H9 (cell line): ENCODE measurements around the gene ZNF175. TPM values are rescaled to one million over a fixed set of nuclear protein-coding genes. Genes with fewer than 3 reads are reported as not detected.

Source experiments
- DNase-seq: peaks from one replicate; pipeline ENCODE4 v3.0.0-alpha.2; 2017
- H2AFZ ChIP-seq: one replicate; pipeline ENCODE4 v1.6.1; 2013; ENCODE audit warnings: mild to moderate bottlenecking, low read length, control low read depth, moderate library complexity
- H2AK5ac ChIP-seq: 2 replicates; pipeline ENCODE4 v1.6.1; 2013; ENCODE audit warnings: low read length, control low read depth, mixed read lengths; ENCODE audit not compliant: insufficient read length
- H2BK120ac ChIP-seq: one replicate; pipeline ENCODE4 v1.6.1; 2013; ENCODE audit warnings: low read depth, mild to moderate bottlenecking, low read length, control low read depth, inconsistent platforms; ENCODE audit not compliant: poor library complexity, severe bottlenecking
- H2BK12ac ChIP-seq: 2 replicates; pipeline ENCODE4 v1.6.1; 2013; ENCODE audit warnings: low read length, control low read depth, mixed read lengths, low read depth; ENCODE audit not compliant: insufficient read length
- H2BK15ac ChIP-seq: 2 replicates; pipeline ENCODE4 v1.6.1; 2013; ENCODE audit warnings: low read depth, low read length, control low read depth
- H2BK20ac ChIP-seq: one replicate; pipeline ENCODE4 v1.6.1; 2013; ENCODE audit warnings: low read depth, mild to moderate bottlenecking, low read length, control low read depth, inconsistent platforms; ENCODE audit not compliant: poor library complexity, severe bottlenecking
- H2BK5ac ChIP-seq: 2 replicates; pipeline ENCODE4 v1.6.1; 2013; ENCODE audit warnings: low read length, control low read depth, mixed read lengths; ENCODE audit not compliant: insufficient read length
- H3K14ac ChIP-seq: 2 replicates; pipeline ENCODE4 v1.6.1; 2013; ENCODE audit warnings: low read length, control low read depth; ENCODE audit not compliant: insufficient read depth
- H3K18ac ChIP-seq: 2 replicates; pipeline ENCODE4 v1.6.1; 2013; ENCODE audit warnings: low read depth, mild to moderate bottlenecking, mixed read lengths, low read length, control low read depth; ENCODE audit not compliant: insufficient read length
- H3K23ac ChIP-seq: 2 replicates; pipeline ENCODE4 v1.6.1; 2013; ENCODE audit warnings: low read length, control low read depth, mixed read lengths, low read depth; ENCODE audit not compliant: insufficient read length
- H3K23me2 ChIP-seq: 2 replicates; pipeline ENCODE4 v1.6.1; 2013; ENCODE audit warnings: low read depth, mild to moderate bottlenecking, mixed read lengths, low read length, control low read depth; ENCODE audit not compliant: insufficient read length, poor library complexity, severe bottlenecking
- H3K27ac ChIP-seq: 2 replicates; pipeline ENCODE4 v1.5.1; 2013; ENCODE audit warnings: low read length, control low read depth, mixed read lengths, low read depth; ENCODE audit not compliant: insufficient read length
- H3K27me3 ChIP-seq: 2 replicates; pipeline ENCODE4 v1.6.1; 2013; ENCODE audit warnings: low read length, control low read depth, inconsistent platforms; ENCODE audit not compliant: insufficient read depth
- H3K4ac ChIP-seq: 2 replicates; pipeline ENCODE4 v1.6.1; 2013; ENCODE audit warnings: low read depth, mild to moderate bottlenecking, control low read depth, inconsistent platforms, low read length, moderate library complexity
- H3K4me1 ChIP-seq: 2 replicates; pipeline ENCODE4 v1.6.1; 2013; ENCODE audit warnings: low read length, control low read depth, inconsistent platforms; ENCODE audit not compliant: insufficient read depth
- H3K4me2 ChIP-seq: 2 replicates; pipeline ENCODE4 v1.6.1; 2013; ENCODE audit warnings: low read length, control low read depth, mixed read lengths; ENCODE audit not compliant: insufficient read length, insufficient read depth
- H3K56ac ChIP-seq: 2 replicates; pipeline ENCODE4 v1.6.1; 2013; ENCODE audit warnings: low read depth, mild to moderate bottlenecking, mixed read lengths, low read length, control low read depth; ENCODE audit not compliant: insufficient read length
- H3K79me1 ChIP-seq: 2 replicates; pipeline ENCODE4 v1.6.1; 2013; ENCODE audit warnings: low read depth, mild to moderate bottlenecking, moderate library complexity, low read length, control low read depth, inconsistent platforms; ENCODE audit not compliant: insufficient read depth, poor library complexity, severe bottlenecking
- H3K79me2 ChIP-seq: 2 replicates; pipeline ENCODE4 v1.6.1; 2013; ENCODE audit warnings: low read length, control low read depth, inconsistent platforms; ENCODE audit not compliant: insufficient read depth
- H3K9ac ChIP-seq: 2 replicates; pipeline ENCODE4 v1.6.1; 2013; ENCODE audit warnings: low read length, control low read depth, mixed read lengths; ENCODE audit not compliant: insufficient read length; ENCODE audit errors: extremely low read depth
- H3K9me3 ChIP-seq: one replicate; pipeline ENCODE4 v1.6.1; 2013; ENCODE audit warnings: low read depth, low read length, inconsistent platforms; ENCODE audit not compliant: control insufficient read depth
- H3T11ph ChIP-seq: one replicate; pipeline ENCODE4 v1.6.1; 2013; ENCODE audit warnings: mild to moderate bottlenecking, low read length, control low read depth, inconsistent platforms
- H4K20me1 ChIP-seq: one replicate; pipeline ENCODE4 v1.6.1; 2013; ENCODE audit not compliant: control insufficient read depth, insufficient read length, insufficient read depth
- H4K5ac ChIP-seq: 2 replicates; pipeline ENCODE4 v1.6.1; 2013; ENCODE audit warnings: low read depth, mild to moderate bottlenecking, mixed read lengths, low read length, control low read depth; ENCODE audit not compliant: insufficient read length
- H4K8ac ChIP-seq: replicated peaks from 2 replicates; pipeline ENCODE4 v1.6.1; 2013; ENCODE audit warnings: low read length, control low read depth, mixed read lengths, low read depth; ENCODE audit not compliant: insufficient read length
- H4K91ac ChIP-seq: 2 replicates; pipeline ENCODE4 v1.6.1; 2013; ENCODE audit warnings: low read depth, mild to moderate bottlenecking, moderate library complexity, mixed read lengths, low read length, control low read depth; ENCODE audit not compliant: insufficient read length
- H3K27ac Mint-ChIP-seq, 3 experiments: 2 replicates in 2 of 3; 3 replicates in 1 of 3; pipeline ENCODE4 v1.8.0; 2020 to 2021; ENCODE audit warnings: mixed read lengths in 3 of 3, mild to moderate bottlenecking in 1 of 3, moderate library complexity in 1 of 3
- H3K27me3 Mint-ChIP-seq: 2 replicates; pipeline ENCODE4 v1.8.0; 2021; ENCODE audit warnings: low read depth, mild to moderate bottlenecking, moderate library complexity, mixed read lengths
- H3K36me3 Mint-ChIP-seq, 3 experiments: 2 replicates in 2 of 3; 3 replicates in 1 of 3; pipeline ENCODE4 v1.8.0; 2020 to 2021; ENCODE audit warnings: low read depth in 3 of 3, mixed read lengths in 3 of 3; ENCODE audit not compliant: insufficient read depth in 1 of 3
- H3K4me1 Mint-ChIP-seq, 2 experiments: 2 replicates each; pipeline ENCODE4 v1.8.0; 2020; ENCODE audit warnings: mixed read lengths in 2 of 2
- H3K4me3 Mint-ChIP-seq, 2 experiments: 2 replicates in 1 of 2; 3 replicates in 1 of 2; pipeline ENCODE4 v1.8.0; 2020 to 2021; ENCODE audit warnings: mild to moderate bottlenecking in 2 of 2, mixed read lengths in 2 of 2, moderate library complexity in 1 of 2
- H3K9me3 Mint-ChIP-seq, 2 experiments: 2 replicates in 1 of 2; 3 replicates in 1 of 2; pipeline ENCODE4 v1.8.0; 2020; ENCODE audit warnings: mild to moderate bottlenecking in 2 of 2, mixed read lengths in 2 of 2, moderate library complexity in 1 of 2
- CTCF ChIP-seq: fragments of 200-600 bp; sonication (generic); conservative IDR thresholded peaks from 3 replicates; pipeline ENCODE4 v1.8.0; 2021; ENCODE audit warnings: antibody characterized with exemption, mild to moderate bottlenecking
- WGBS: extraction: QIAGEN DNeasy Blood & Tissue Kit; methylation state at CpG from one replicate; pipeline ENCODE4 v1.1.7; 2013; ENCODE audit warnings: missing lambda C conversion rate, low lambda C conversion rate, mixed read lengths; ENCODE audit not compliant: insufficient read length; ENCODE audit errors: extremely low coverage; 5-methylcytosine and 5-hydroxymethylcytosine counted together
- total RNA-seq: library from RNA; stranded (reverse); gene quantifications from 2 replicates; pipeline ENCODE4 v1.2.1, GENCODE V29; 2021

ZNF175 gene
- total RNA-seq, 1 experiment from 2014 or later = 10.7 TPM

GRCh38 chr19:51593969-51594773 lies 23.1 kb downstream of the ZNF175 start:
- Histone ChIP-seq H2AFZ (no peak overlapping the region), H3K27ac (no peak overlapping the region), H3K9ac (peak overlapping the region; percentile 16)

More at GRCh38 chr19:51593969-51594773, 23.1 kb downstream of the ZNF175 start:
- H2BK120ac ChIP-seq = no peak overlapping the region
- no peak overlapping the region for H2AK5ac ChIP-seq
- no CpG with 5 or more reads among the region's 61 CpGs for WGBS
- TF ChIP-seq CTCF = no peak
- peak overlapping the region in 2 of 3 experiments; percentile 19 to 75; a peak in 3 of 7 replicates for H3K27ac Mint-ChIP-seq
- no peak overlapping the region for H3K56ac ChIP-seq
- peaks cover 11% of the 10 kb centered on the region for H3K27me3 Mint-ChIP-seq
- no peaks in the 10 kb centered on the region for H3K79me2 ChIP-seq
- no peak overlapping the region for H4K8ac ChIP-seq
- H3K23ac ChIP-seq = no peak overlapping the region
- peak overlapping the region; percentile 84 to 91 for H3K4me3 Mint-ChIP-seq
- H3K4me2 ChIP-seq = peak overlapping the region; percentile 83
- no peaks in the 10 kb centered on the region for H4K20me1 ChIP-seq
- peaks cover 15% of the 10 kb centered on the region in 2 experiments for H3K4me1 Mint-ChIP-seq
- H2BK5ac ChIP-seq = no peak overlapping the region
- no peak overlapping the region for H4K91ac ChIP-seq
- no peaks in the 10 kb centered on the region for H3K79me1 ChIP-seq
- no peaks in the 10 kb centered on the region for H3K9me3 ChIP-seq
- H2BK20ac ChIP-seq = no peak overlapping the region
- no peak overlapping the region; the same call in 1 of the 2 replicates for H3K14ac ChIP-seq
- peaks cover 0 to 5% (median 4%) of the 10 kb centered on the region in 3 experiments; a peak in 4 of 7 replicates for H3K36me3 Mint-ChIP-seq
- H3K4me1 ChIP-seq = no peaks in the 10 kb centered on the region; the same call in 1 of the 2 replicates
- no peak overlapping the region for H3T11ph ChIP-seq
- no peak overlapping the region for H3K4ac ChIP-seq
- H3K23me2 ChIP-seq = peaks cover 10% of the 10 kb centered on the region
- no peak overlapping the region for H2BK12ac ChIP-seq
- peak; percentile 93 for DNase-seq
- H3K9me3 Mint-ChIP-seq = peaks cover 21 to 25% of the 10 kb centered on the region in 2 experiments
- peak overlapping the region; percentile 6 for H3K18ac ChIP-seq
- H2BK15ac ChIP-seq = no peak overlapping the region
- no peak overlapping the region for H4K5ac ChIP-seq
- no peaks in the 10 kb centered on the region for H3K27me3 ChIP-seq
